ENCODE results near the gene SNED1. TPM values are rescaled to one million over a fixed set of nuclear protein-coding genes. Genes with fewer than 3 reads are reported as not detected.
A peak's percentile ranks its signal among the peaks of the same experiment; 100 is the strongest.

The SNED1 gene
- total RNA-seq, 1 experiment from 2014 or later = 22.0 TPM

DNA sequence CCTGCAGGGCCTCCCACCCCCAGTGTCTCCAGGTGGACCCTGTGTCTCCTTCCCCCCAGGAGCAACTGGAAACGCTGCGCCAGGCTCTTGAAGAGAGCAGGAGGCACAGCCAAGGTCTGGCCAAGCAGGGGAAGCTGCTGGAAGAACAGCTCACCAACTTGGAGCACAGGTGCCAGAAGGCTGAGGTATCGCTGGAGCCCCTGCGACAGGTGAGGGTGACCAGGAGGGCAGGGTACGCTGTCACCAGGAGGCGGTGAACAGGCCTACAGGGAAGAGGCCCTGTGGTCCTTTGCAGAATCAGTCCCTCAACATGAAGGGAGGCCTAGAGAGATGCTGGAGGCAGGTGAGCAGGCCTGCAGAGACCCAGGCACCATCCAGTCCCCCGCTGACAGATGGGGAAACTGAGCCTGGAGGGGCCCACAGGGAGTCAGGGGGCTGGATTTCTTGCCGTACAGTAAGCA is 15.6 kb upstream of the SNED1 start:
- H3K27ac Mint-ChIP-seq (ENCODE audit: low read depth, unreplicated experiment) = no peak overlapping the region
- H3K4me3 Mint-ChIP-seq (ENCODE audit: unreplicated experiment) = no peak overlapping the region
- ChIA-PET POLR2A (interaction anchor here (1.4 kb wide), 1 partner anchor 27 kb away, joined by 3 read pairs; no protein-coding TSS in a partner anchor), CTCF (interaction anchor here (0.6 kb wide), 1 partner anchor 69 kb away, joined by 3 read pairs; no protein-coding TSS in a partner anchor)
- H3K27me3 Mint-ChIP-seq (ENCODE audit: insufficient read depth, unreplicated experiment) = no peaks in the 10 kb centered on the region
- no peaks in the 10 kb centered on the region for H3K9me3 Mint-ChIP-seq (ENCODE audit: unreplicated experiment)
- intact Hi-C loops (cut with micrococcal nuclease) = no loop called here
- H3K36me3 Mint-ChIP-seq (ENCODE audit: insufficient read depth, unreplicated experiment) = peaks cover 6% of the 10 kb centered on the region
- BruUV-seq (replicated peaks) = no TSS peak
- TF ChIP-seq, protein P1, sequence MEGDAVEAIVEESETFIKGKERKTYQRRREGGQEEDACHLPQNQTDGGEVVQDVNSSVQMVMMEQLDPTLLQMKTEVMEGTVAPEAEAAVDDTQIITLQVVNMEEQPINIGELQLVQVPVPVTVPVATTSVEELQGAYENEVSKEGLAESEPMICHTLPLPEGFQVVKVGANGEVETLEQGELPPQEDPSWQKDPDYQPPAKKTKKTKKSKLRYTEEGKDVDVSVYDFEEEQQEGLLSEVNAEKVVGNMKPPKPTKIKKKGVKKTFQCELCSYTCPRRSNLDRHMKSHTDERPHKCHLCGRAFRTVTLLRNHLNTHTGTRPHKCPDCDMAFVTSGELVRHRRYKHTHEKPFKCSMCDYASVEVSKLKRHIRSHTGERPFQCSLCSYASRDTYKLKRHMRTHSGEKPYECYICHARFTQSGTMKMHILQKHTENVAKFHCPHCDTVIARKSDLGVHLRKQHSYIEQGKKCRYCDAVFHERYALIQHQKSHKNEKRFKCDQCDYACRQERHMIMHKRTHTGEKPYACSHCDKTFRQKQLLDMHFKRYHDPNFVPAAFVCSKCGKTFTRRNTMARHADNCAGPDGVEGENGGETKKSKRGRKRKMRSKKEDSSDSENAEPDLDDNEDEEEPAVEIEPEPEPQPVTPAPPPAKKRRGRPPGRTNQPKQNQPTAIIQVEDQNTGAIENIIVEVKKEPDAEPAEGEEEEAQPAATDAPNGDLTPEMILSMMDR (IDR thresholded peaks at IDR 0.05; ENCODE audit: unreplicated experiment) = no peak
- H3K4me1 Mint-ChIP-seq (ENCODE audit: insufficient read depth, unreplicated experiment) = peaks cover 14% of the 10 kb centered on the region
- no peak for DNase-seq (ENCODE audit: unreplicated experiment)

DNA sequence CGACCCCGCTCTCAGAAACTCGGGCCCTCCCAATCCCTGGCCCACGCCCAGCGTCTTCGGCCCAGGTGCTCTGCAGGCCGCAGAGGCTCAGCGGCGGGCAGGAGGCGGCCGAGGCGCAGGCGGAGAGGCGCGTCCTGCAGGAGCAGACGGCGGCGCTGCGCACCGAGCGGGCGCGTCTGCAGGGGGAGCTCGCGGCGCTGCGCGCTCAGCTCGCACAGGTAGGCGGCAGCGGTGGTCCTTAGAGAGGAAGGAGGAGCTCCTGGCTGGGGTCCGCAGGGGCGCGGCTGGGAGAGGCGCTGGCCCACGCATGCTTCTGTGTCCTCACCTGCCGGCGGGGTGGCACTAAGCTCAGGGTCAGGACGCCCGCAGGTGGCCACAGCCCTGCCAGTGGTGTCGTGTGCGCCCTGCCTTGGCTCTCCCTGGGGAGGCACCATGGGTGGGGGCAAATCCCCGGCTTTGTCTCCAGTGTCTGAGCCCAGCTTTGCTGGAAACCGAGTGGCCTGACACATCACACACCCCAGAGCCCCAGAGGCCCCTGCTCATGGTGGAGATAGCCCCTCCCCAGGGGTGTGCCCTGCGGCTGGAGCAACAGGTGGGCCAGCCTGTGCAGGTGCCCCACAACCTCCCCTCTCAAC is 14.9 kb upstream of the SNED1 start:
- H3K4me3 Mint-ChIP-seq (ENCODE audit: unreplicated experiment) = no peak overlapping the region
- H3K27ac Mint-ChIP-seq (ENCODE audit: low read depth, unreplicated experiment) = no peak overlapping the region
- DNase-seq (ENCODE audit: unreplicated experiment) = peak; percentile 60
- intact Hi-C loops (cut with micrococcal nuclease) = no loop called here
- H3K36me3 Mint-ChIP-seq (ENCODE audit: insufficient read depth, unreplicated experiment) = peaks cover 6% of the 10 kb centered on the region
- ChIA-PET CTCF (interaction anchor here (0.6 to 0.7 kb wide), 2 partner anchors 30 to 68 kb away, joined by 3 to 4 read pairs; no protein-coding TSS in a partner anchor), POLR2A (no interaction called here)
- TF ChIP-seq, protein P1 (IDR thresholded peaks at IDR 0.05; ENCODE audit: unreplicated experiment) = peak; percentile 53
- no peaks in the 10 kb centered on the region for H3K9me3 Mint-ChIP-seq (ENCODE audit: unreplicated experiment)
- H3K27me3 Mint-ChIP-seq (ENCODE audit: insufficient read depth, unreplicated experiment) = no peaks in the 10 kb centered on the region
- BruUV-seq (replicated peaks) = no TSS peak
- peaks cover 19% of the 10 kb centered on the region for H3K4me1 Mint-ChIP-seq (ENCODE audit: insufficient read depth, unreplicated experiment)

DNA sequence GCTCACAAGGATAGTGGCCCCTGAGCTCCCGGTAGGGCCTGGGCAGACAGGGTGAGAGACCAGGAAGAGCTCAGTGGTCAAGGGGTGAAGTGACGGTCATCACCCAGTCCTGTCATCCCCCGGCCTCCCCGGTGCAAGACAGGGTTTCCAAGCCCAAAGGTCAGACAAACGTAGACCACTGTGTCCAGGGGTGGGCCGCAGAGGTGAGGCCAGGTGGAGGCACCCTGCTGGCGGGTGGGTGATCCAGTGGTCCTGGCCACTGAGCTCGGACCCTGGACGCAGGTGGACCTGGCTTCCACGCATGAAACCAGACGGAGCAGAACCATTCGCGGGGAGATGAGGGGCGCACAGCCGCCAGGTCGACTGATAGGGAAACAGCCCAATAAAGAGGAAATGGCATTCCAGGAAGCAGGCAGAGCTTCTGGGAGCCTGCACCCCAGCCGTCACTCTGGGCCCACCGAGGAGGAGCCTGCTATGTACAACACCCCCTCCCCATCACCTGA is 14.4 kb upstream of the SNED1 start:
- no peak for DNase-seq (ENCODE audit: unreplicated experiment)
- peaks cover 6% of the 10 kb centered on the region for H3K36me3 Mint-ChIP-seq (ENCODE audit: insufficient read depth, unreplicated experiment)
- TF ChIP-seq, protein P1 (IDR thresholded peaks at IDR 0.05; ENCODE audit: unreplicated experiment) = no peak
- H3K4me3 Mint-ChIP-seq (ENCODE audit: unreplicated experiment) = no peak overlapping the region
- POLR2A ChIA-PET = no interaction called here
- H3K27me3 Mint-ChIP-seq (ENCODE audit: insufficient read depth, unreplicated experiment) = no peaks in the 10 kb centered on the region
- no TSS peak for BruUV-seq (replicated peaks)
- H3K27ac Mint-ChIP-seq (ENCODE audit: low read depth, unreplicated experiment) = no peak overlapping the region
- CTCF ChIA-PET = interaction anchor here (0.6 to 0.7 kb wide), 2 partner anchors 29 kb away, joined by 3 to 4 read pairs; no protein-coding TSS in a partner anchor
- H3K9me3 Mint-ChIP-seq (ENCODE audit: unreplicated experiment) = no peaks in the 10 kb centered on the region
- intact Hi-C loops (cut with micrococcal nuclease) = no loop called here
- H3K4me1 Mint-ChIP-seq (ENCODE audit: insufficient read depth, unreplicated experiment) = peaks cover 19% of the 10 kb centered on the region

GRCh38 chr2:240985881-240986786 is 12.3 kb upstream of the SNED1 start:
- POLR2A ChIA-PET = no interaction called here
- BruUV-seq (replicated peaks) = no TSS peak
- H3K9me3 Mint-ChIP-seq (ENCODE audit: unreplicated experiment) = no peaks in the 10 kb centered on the region
- no peak overlapping the region for H3K4me3 Mint-ChIP-seq (ENCODE audit: unreplicated experiment)
- H3K27me3 Mint-ChIP-seq (ENCODE audit: insufficient read depth, unreplicated experiment) = no peaks in the 10 kb centered on the region
- intact Hi-C loops (cut with micrococcal nuclease) = no loop called here
- peaks cover 6% of the 10 kb centered on the region for H3K36me3 Mint-ChIP-seq (ENCODE audit: insufficient read depth, unreplicated experiment)
- peaks cover 19% of the 10 kb centered on the region for H3K4me1 Mint-ChIP-seq (ENCODE audit: insufficient read depth, unreplicated experiment)
- DNase-seq (ENCODE audit: unreplicated experiment) = no peak
- CTCF ChIA-PET = no interaction called here
- TF ChIP-seq, protein P1 (IDR thresholded peaks at IDR 0.05; ENCODE audit: unreplicated experiment) = no peak
- H3K27ac Mint-ChIP-seq (ENCODE audit: low read depth, unreplicated experiment) = no peak overlapping the region

Data from MCF 10A (cell line).